Kidney tubule cell (primary cell): ENCODE results near the gene HOXA7.

ENCODE experiments used
- DNase-seq: peaks from one replicate; pipeline ENCODE4 v3.0.0-alpha.2; 2018; ENCODE audit warnings: low spot score

Gene HOXA7

DNA sequence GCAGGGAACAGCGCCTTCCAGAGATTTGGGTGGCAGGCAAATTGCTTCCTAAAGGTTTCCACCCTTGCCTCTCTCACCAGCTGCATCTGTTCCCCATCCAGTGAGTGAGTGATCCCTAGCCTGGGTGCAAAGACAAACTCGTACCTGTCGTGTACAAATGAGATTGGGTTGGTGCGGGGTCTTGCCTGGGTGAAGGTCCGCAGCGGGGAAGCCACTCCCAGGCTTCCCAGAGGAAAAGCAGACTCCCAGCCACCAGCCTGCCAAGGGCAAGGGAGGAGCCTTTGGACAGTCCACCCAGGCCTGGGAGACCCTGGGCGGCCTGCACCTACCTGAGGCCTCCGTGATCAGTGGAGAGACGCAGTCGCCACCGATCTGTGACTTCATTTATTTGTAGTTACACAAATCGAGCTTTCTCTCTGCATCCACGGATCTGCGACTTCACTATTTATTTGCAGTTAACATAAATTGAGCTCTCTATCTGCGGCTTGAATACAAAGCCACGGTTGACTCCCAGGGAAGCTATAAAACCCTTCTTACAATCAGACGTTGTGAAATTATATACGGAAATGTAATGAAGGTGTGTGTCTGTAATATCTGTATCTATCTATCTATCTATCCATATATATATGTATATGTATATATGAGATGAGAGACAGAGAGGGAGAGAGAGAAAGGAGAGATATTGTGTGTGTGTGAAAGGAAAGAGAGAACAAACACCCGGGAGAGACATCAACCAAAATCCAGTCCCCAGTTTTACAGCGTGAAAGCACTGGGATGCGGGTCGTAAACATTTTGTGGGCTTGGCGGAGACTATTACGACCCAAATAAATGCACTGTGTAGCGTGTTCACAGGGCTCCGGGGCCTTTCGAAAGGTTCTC, 3.0 kb upstream of the HOXA7 start:
- DNase-seq = peak; percentile 54

DNA sequence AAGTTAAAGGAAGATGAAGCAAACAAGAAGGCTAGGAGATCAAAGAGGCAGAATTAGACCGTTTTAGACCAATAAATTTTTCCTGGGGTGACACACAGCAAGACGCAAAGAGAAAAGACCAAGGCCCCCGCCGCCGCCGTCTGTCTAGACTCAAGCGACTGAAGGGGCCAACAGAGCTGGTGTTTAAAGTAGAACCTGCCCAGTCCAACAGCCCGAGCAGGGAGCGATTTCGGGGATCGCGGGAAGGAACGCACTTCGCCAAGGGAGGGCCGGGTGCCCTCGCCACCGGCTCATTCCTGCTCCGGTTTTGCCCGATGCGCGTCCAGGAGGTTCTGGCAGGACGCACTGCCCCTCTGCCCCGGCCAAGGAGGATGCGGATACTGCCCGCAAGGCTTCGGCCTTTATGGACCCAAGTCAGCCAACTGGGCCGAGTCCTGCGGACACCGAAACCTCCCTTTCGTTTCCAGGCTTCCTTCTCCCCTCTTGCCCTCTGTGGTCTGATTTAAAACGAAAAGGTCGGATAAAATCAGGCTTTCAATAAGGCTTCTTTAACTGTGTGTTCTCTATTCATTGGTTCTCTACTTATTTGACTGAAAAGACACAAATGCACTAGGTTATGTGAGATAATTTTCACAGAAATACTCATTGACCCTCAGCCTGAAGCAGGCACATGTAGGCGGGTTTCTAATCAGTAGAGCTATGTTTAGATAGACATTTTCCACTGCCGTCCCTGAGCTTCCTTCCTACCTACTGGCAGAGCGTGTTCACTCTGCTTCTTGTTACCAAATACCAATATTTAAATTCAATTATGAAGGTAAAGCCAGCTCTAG, 2.2 kb upstream of the HOXA7 start:
- DNase-seq = peak; percentile 34

DNA sequence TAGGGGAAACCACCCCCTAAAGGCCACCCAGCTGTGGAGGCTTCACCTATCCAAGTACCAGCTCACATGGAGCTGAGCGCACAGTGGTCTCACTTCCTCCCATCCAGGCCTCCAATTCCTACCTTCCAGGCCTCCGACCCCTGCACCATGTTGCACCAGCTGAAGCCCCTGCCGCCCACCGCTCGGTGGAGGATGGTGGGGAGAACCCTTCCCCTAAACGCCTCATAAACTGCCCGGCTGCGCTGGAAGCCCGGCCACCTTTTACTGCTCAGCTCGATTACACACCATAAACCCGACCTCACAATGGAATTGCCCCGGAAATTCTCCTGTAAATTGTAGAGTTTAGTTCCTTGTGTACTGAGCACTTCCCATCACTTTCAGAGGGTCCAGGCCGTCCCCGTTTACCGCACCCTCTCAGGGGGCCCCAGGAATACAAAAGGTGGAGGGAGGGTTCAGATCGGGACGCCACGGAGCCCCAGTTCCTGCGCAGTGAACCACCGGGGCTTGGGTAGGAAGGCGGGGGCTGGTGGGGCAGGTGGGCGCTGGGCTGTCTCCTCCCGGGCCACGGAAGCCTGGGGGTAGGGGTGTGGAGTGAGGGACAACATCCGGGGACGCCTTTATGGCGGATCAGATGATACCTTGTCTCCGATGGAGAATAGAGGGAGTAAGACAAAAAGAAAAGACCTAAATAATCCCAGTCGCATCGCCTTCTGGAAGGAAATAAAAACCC, 1.4 kb upstream of the HOXA7 start:
- peak; percentile 43 for DNase-seq

DNA sequence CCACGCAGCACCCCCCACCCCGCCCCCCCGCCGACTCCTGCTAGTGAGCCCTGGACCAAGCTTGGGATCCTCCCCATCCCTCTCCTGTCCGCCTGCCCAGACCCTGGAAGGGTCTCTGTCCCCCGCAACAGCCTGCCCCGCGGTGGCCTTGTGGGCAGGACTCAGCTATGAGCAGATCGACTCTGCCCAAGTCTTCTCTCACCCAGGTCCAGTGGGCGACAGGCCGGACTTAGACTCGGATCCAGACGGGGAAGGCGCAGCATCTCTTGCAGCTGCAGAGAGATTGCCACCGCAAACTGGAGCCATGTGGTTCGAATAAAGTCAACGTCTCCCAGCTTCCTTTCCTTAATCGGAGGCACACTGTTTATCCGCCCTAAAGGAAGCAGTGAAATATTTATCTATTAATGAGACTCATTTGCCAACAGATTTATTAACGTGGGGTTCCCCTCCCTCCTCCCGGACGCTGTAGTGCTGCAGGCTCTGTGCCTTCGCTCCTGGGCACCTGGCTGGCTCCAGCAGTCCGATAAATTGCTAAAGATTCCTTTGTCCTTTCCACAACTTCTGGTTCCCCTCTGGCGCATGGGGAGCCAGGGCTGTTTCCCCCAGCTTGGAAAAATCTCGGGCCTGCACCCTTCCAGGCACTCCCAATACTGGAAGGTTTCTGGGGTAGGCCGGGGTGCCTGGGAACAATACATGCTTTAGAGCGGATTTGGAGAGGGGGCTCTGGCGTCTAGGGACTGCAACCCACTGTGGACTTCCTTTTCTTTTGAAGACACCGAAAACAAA, 634 bp upstream of the HOXA7 start:
- DNase-seq = peak; percentile 31

DNA sequence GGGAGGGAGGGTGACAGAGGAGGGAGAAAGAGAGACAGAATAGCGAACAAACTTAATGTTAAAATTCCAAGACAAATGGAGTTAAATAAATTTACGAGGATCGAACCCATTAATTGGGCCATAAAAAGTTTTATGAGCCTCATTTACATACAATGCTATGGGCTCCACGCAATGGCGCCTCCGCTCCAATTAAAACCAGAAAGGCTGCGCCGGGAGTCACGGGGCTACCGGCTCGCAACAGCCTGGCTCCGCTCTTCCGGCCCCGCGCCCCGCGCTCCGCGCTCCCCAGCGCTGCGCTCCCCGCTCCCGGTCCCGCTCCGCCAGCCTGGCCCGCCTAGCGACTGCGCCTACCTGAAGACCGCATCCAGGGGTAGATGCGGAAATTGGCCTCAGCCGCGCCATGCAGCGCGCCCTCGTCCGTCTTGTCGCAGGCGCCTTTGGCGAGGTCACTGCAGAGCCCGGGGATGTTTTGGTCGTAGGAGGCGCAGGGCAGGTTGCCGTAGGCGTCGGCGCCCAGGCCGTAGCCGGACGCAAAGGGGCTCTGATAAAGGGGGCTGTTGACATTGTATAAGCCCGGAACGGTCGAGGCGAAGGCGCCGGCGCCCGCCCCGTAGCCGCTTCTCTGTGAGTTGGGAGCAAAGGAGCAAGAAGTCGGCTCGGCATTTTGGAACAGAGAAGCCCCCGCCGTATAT, 513 bp downstream of the HOXA7 start:
- DNase-seq = no peak

DNA sequence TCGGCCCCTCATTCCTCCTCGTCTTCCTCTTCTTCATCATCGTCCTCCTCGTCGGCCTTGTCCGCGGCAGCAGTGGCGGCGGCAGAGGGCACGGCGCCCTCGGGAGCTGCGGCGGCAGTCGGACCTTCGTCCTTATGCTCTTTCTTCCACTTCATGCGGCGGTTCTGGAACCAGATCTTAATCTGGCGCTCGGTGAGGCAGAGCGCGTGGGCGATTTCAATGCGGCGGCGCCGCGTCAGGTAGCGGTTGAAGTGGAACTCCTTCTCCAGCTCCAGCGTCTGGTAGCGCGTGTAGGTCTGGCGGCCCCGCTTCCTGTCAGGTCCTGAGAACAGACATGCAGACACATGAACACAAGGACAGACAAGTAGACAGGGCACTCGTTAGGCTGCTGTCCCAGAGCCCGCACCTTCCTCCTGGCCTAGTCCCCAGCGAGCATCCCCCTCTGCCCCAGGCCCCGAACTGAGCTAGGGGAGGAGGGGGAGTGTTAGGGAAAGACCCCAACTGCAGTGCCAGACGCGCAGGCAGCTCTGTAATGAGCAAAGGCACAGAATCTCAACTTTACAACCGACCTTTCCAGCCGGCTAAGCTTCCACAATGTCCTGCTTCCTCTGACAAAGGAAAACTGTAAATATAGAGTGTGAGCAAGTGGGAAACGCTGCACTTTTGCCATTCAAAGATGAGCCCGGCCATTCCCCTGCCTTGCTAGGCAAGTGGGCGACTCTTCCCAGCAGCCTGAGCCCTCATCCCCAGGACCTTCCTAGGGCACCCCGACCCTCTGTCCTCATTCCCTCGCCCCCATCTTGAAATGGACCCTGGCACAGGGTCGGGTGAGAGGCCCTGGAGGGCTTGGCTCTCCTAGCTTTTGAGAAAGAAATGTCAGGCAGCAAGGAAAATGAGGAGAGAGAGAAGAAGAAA, 1.3 kb downstream of the HOXA7 start:
- DNase-seq = peak; percentile 87

DNA sequence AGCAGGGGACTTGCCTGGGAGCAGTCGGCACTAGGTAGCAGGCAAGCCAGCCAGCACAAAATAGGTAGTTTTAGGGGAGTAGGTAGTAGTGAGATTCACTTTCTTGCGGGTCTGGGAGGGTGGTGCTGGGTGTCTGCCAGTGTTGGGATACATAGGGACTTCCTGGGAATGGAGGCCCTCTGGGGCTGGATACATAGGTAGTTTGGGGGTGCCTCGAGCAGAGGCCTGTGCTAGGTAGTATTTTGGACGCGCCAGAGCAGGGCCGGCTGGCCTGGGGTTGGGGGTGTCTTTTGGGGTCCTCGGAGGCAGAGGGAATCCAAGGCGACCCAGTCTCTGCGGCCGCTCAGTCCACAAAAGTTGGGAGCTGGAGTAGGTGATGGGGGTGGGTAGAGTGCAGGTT, 2.1 kb downstream of the HOXA7 start:
- DNase-seq = no peak

DNA sequence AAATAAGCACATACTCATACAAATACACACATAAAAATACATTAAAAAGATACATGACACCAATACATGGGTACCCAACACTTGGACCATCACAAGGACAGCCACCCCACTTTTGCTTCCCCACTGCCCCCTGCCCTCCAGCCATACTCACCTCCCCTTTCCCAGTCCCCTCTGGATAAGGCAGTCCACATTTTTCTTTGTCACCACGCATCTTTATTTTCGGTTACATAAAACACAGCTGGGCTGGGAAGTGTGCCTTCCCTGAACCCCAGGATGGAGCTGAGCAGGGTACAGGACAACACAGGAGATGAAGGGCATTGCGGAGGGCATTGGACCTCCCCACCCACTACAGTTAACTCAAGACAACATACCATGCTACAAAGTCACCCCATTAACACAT, 2.9 kb downstream of the HOXA7 start:
- DNase-seq = no peak

DNA sequence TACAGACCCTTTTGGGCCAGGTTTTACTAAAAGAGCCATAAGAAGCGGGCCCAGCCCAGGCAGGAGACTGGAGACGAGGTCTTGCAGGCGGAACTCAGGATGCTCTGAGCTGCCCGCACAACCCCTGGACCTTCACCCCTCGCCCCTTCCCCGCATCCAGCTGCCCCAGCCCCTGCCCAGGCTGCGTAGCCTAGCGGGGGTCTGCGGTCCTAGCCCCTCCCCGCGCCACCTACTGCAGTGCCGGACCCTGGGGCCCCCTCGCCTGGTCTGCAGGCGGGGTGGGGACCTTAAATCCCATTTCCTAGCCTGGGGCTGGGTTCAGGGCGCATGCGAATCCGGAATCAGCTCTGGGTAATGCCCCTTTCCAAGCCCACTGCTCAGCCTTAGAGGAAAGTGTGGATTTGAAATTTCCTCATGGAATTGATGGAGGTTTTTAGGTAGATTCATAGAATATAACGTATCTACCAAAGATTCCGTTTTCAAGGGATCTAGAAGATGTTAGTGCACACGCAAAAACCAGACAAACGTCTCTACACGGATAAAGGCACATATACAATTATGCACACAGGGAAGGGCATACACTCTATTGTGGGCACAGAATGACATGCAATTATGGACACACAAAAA, 3.5 kb downstream of the HOXA7 start:
- DNase-seq = no peak

DNA sequence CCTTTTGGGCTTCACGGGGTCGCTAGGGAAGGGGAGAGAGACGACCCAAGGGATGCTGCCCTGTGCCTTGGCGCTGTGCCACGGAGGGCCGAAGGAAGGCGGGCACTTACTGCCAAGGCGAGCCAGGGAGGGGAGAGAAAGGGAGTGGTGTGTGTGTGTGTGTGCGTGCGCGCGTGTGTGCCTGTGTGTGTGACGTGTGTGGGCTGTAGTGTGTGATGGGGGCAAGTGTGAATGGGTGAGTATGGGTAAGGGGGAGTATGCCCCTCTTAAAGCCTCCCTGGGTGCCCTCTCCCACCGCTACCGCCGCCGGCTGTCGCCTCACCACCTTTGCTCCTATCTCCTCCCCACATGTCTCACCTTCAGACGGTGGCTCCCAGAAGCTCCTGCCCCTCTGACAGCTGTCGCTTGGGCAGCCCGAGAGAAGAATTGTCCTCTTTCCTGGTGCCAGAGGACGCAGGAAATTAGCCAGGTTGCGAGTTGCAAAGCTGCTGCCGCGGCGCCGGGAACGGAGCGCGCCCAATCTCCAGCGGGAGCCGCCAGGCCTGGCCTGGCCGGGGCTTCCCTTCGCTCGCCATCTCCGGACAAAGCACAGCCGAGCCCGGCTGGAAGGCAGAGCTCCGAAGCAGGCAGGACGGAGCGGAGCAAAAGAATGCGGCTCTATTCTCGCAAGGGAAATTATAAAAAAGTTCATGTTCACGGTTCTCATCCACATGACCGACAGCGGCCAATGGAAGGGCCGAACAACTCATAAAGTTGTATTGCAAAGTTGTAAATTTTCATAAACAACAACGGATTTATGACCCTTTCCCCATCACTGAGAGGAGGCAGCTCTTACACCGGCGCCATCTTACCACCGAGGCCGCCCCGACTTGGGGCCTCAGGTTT, 4.3 kb downstream of the HOXA7 start, which contains the start of gene HOXA3:
HOXA3 (minus strand) TSS at position 653 of the 885 bp plus-strand sequence. CDS start 41,943 bp downstream, outside the sequence.
- DNase-seq = peak; percentile 79

DNA sequence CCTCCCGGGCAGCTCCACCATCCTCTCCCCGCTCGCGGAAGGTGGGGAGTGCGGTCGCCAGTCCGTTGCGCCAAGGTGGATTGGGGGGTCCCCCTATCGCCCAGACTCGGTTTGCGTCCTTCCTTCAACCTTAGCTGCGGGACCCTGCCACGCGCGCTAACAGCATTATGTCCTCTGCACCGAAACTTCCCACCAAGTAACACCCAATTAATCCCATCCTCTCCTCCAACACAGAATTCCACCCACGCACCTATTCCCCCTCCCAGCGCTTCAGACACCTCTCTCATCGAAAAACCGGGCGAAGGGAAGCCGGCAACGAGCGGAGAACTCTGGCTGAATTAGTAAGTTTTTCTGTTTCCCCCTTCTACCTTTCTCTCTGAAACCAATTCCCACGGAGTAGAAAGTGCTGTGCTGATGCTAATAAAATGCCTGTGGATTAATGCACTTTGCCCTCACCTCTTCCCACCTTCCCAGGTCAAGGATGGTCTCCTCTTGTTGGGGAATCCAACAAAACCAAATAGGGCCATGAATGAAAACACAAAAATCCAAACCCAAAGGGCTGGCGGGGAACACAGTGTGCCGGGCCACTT, 5.0 kb downstream of the HOXA7 start:
- no peak for DNase-seq

DNA sequence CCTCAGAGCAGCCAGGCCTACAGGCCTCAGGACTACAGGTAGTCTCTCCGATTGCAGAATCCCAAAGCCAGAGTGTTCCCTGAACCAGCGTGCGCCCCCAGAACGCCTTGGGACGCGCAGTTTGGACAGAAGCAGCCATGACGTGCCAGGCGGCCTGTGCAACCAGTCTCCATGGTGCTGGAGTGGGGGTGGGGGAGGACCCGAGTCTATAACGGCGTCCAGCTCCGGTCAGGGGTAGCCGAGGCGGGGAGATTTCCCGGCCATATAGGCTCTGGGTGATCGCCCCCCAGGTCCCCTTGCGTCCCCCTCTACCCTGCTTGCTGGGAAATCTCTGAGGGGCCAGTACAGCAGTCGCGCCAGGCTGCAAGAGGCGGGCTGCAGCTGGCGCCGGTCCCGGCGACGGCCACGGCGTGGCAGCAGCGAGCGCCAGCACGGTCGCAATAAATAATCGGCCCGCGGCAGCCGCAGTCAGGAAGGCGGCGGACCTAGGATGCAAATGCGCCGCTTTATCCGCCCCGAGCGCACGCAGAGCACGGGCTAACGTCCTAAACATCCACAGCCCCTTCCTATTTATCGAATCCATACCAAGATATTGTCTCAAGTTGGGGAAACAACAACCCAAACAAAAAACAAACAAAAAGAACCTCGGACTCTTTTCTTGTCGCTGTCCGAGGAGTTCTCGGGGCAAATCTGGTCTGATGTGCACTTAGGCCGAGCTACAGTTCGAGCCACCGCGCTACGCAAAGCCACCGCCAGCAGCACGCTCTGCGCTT, 5.7 kb downstream of the HOXA7 start:
- DNase-seq = peak; percentile 90

DNA sequence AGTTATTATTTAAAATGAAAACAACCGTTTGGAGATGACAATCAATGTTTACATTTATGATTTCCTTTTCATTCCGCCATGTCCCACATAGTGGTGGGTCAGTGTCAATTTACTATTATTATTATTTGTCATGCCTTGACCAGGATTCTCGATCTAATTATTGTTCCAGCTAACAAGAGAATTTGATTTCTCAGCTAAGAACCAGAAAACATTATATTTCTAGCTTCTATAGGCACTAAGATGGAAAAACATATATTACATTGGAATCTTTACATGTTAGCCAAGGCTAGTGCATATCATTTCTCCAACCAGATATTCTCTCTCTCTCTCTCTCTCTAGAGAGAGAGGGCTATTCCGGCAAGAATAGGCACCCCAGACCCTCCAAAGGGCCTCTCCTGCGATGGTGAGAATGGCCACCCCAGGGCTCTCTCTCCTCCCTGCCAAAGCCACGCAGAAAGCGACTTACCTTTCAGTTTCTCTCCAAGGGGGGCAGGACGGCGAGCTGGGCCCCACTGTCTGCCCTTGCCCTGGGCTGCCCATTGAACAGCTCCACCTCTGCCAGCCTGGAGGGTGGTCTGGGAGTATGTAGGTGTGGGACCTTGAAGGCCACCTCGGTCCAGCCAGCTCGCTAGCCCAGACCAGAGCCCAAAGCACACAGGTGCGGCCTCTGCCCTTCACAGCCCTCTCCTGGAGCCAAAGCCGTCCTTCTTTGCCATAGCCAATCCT, 6.5 kb downstream of the HOXA7 start:
- DNase-seq = peak; percentile 10

DNA sequence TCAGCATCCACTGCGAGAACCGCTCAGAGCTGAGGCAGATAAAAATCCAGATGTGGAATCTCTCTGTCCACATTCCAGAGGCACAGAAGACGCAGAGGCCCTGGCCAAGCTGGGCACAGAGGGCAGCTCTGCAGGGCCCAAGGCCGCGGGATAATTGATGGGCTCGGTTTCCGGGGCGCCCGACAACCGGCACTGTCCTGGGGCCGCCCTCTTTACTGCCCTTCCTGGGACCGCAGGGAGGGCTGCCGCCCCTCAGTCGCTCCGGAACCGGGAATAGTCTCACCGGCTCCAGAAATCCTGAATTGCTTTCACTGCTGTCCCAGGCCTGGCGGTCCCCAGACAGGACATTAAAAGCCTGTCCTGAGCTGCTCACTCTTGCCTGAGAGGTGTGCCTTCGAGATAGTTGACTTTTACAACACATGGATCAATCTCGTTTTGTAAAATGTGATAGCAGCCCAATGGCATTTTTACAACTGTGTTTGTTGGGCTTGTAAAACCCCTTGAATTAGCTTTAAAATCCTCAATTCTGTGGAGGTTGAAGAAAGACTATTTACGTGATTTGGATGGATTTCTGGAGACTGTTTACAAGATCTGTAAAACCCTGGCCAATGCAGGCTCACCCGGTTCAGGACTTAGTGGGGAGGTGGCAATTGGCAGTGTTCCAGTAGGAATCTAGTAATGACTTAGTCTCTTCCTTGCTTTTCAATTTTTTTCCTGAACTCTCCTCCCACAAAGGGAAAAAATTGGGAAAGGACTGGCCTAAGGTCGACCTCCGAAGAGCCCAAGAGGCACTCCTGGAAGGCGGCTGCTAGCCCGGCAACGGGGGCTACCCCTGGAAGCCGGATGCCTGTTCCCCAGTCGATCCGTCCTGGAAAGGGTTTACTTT, 7.5 kb downstream of the HOXA7 start:
- peak; percentile 60 for DNase-seq

DNA sequence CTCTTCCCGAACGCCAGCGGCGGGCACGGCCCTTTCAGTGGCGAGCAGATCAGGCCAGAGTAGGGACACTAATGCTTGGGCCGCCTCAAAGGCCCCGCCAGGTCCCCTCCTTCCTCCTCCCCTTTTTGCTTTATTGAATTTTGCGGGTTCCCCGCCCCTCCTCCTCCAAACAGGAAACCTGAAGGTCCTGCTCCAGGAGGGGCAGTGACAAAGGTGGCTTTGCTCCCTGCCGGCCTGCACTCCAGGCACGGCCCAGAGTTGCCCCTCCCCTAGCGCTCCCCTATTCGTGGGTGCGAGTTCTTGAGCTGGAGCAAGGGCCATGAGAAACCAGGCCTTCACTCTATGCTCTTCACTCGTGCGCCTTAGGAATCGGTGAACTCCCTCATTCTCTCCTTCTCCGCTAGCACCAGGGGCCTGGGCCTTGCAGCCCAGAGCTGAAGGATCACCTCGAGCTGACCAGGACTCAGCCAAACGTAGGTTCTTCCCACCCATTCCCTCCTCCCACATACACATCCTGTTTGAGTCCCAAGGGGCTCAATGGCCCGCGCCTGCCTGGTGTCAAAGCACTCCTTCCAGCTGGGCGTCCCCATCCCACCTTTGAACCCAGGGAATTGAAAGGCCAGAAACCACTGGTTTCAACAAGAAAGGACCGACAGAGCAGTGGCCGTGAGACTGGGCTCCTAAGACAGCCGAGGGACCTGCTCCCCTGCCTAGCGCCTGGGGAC, 8.3 kb downstream of the HOXA7 start:
- peak; percentile 87 for DNase-seq
